Endothelial cell of umbilical vein (primary cell): ENCODE measurements around the gene MAG. TPM values are rescaled to one million over a fixed set of nuclear protein-coding genes. Genes with fewer than 3 reads are reported as not detected.

Source experiments
- BruUV-seq: library from RNA; stranded (reverse); fragments of 400-500 nt; replicated peaks from 2 replicates; lab custom pipeline; 2021; lab: Mats Ljungman, UMichigan
- CTCF ChIA-PET: fragments of 300-600, 350-600 bp; sonication (Branson Sonifier 250); formaldehyde crosslinking; loops from one replicate; lab custom pipeline; 2021; ENCODE audit warnings: antibody characterized with exemption, inconsistent platforms; lab: Charles Lee
- POLR2A ChIA-PET: fragments of 300-600, 350-600 bp; sonication (Branson Sonifier 250); formaldehyde crosslinking; loops from one replicate; lab custom pipeline; 2021; ENCODE audit warnings: antibody characterized with exemption, inconsistent platforms; lab: Charles Lee
- DNase-seq: peaks from one replicate; pipeline ENCODE4 v3.0.0-alpha.2; 2011; ENCODE audit warnings: low read depth, low spot score
- FAIRE-seq: peaks from 2 replicates; lab custom pipeline; 2011; peaks lifted over from hg19 to GRCh38; lab: Jason Lieb, UNC
- H2AFZ ChIP-seq: 2 replicates; pipeline ENCODE4 v1.6.0; 2012; ENCODE audit warnings: low read depth, low read length, control low read depth, inconsistent platforms
- H3K27ac ChIP-seq: 2 replicates; pipeline ENCODE4 v1.5.1; 2011; ENCODE audit warnings: low read depth, mild to moderate bottlenecking, control low read depth, low read length, moderate library complexity; ENCODE audit not compliant: insufficient read depth
- H3K27me3 ChIP-seq, 2 experiments: 2 replicates each; pipeline versions ENCODE4 v1.6.0 to v1.6.1; 2011; ENCODE audit warnings: low read length in 2 of 2, mixed read lengths in 1 of 2; ENCODE audit not compliant: control insufficient read depth in 2 of 2, insufficient read depth in 2 of 2
- H3K36me3 ChIP-seq, 2 experiments: 2 replicates in 1 of 2; 3 replicates in 1 of 2; pipeline ENCODE4 v1.5.1; 2011; ENCODE audit warnings: low read length in 2 of 2, mild to moderate bottlenecking in 1 of 2, moderate library complexity in 1 of 2; ENCODE audit not compliant: control insufficient read depth in 2 of 2, insufficient read depth in 2 of 2; ENCODE audit errors: extremely low read depth in 1 of 2
- H3K4me1 ChIP-seq: 3 replicates; pipeline ENCODE4 v1.5.1; 2011; ENCODE audit warnings: mild to moderate bottlenecking, low read length; ENCODE audit not compliant: control insufficient read depth, insufficient read depth; ENCODE audit errors: extremely low read depth
- H3K4me2 ChIP-seq: 2 replicates; pipeline ENCODE4 v1.6.1; 2011; ENCODE audit warnings: low read length, control low read depth, mixed read lengths; ENCODE audit not compliant: insufficient read depth
- H3K4me3 ChIP-seq, 3 experiments: fragments of 200-600 bp in 1 of 3; sonication (generic), shearing (Covaris generic) in 1 of 3; replicated peaks in 1 of 3; 2 replicates each; pipeline ENCODE4 v1.5.1; 2011 to 2016; ENCODE audit warnings: control low read depth in 3 of 3, low read length in 3 of 3, mild to moderate bottlenecking in 2 of 3, inconsistent platforms in 1 of 3, low read depth in 1 of 3, moderate library complexity in 1 of 3; ENCODE audit not compliant: insufficient read depth in 1 of 3
- H3K79me2 ChIP-seq: 2 replicates; pipeline ENCODE4 v1.6.0; 2012; ENCODE audit warnings: low read length, inconsistent platforms; ENCODE audit not compliant: control insufficient read depth, insufficient read depth
- H3K9ac ChIP-seq: replicated peaks from 2 replicates; pipeline ENCODE3; 2011; ENCODE audit warnings: low read length, control low read depth; ENCODE audit not compliant: insufficient read depth; ENCODE audit errors: extremely low read depth
- H3K9me1 ChIP-seq: replicated peaks from 3 replicates; pipeline ENCODE4 v1.6.0; 2011; ENCODE audit warnings: mild to moderate bottlenecking, low read length; ENCODE audit not compliant: control insufficient read depth, insufficient read depth; ENCODE audit errors: extremely low read depth
- H3K9me3 ChIP-seq: replicated peaks from 2 replicates; pipeline ENCODE4 v1.5.1; 2012; ENCODE audit warnings: low read length, inconsistent platforms; ENCODE audit not compliant: control insufficient read depth, insufficient read depth
- H4K20me1 ChIP-seq: replicated peaks from 2 replicates; pipeline ENCODE3; 2011; ENCODE audit warnings: mild to moderate bottlenecking, low read length; ENCODE audit not compliant: control insufficient read depth, insufficient read depth; ENCODE audit errors: extremely low read depth
- EZH2 ChIP-seq: IDR thresholded peaks from 2 replicates; pipeline ENCODE4 v1.6.1; 2012; ENCODE audit warnings: borderline replicate concordance, low read depth, mild to moderate bottlenecking, moderate library complexity, low read length, inconsistent platforms; ENCODE audit not compliant: severe bottlenecking
- FOS ChIP-seq: IDR thresholded peaks from 2 replicates; pipeline ENCODE4 v1.6.1; 2011; ENCODE audit warnings: mild to moderate bottlenecking, low read length, moderate library complexity, borderline replicate concordance; ENCODE audit not compliant: insufficient read depth
- GATA2 ChIP-seq: IDR thresholded peaks from 2 replicates; pipeline ENCODE4 v1.7.0; 2011; ENCODE audit warnings: low read depth, mild to moderate bottlenecking, moderate library complexity, mixed read lengths, low read length; ENCODE audit not compliant: insufficient read length, insufficient read depth
- JUN ChIP-seq: IDR thresholded peaks from 2 replicates; pipeline ENCODE4 v1.6.1; 2011; ENCODE audit warnings: borderline replicate concordance, low read depth; ENCODE audit not compliant: insufficient read length, insufficient read depth
- MYC ChIP-seq: IDR thresholded peaks from one replicate; pipeline ENCODE4 v1.6.1; 2011; ENCODE audit warnings: mild to moderate bottlenecking, low read depth, low read length
- POLR2A ChIP-seq: IDR thresholded peaks from 2 replicates; pipeline ENCODE4 v1.6.1; 2012; ENCODE audit warnings: low read depth, mild to moderate bottlenecking, control low read depth, low read length
- POLR2AphosphoS5 ChIP-seq: IDR thresholded peaks from 2 replicates; pipeline ENCODE4 v1.6.1; 2012; ENCODE audit warnings: low read depth, mild to moderate bottlenecking, control low read depth, low read length, moderate library complexity; ENCODE audit not compliant: insufficient read depth
- dilution Hi-C: fragments of 300-500 bp; cut with MboI; formaldehyde crosslinking; loops from one replicate; pipeline ENCODE4 v1.15.0; 2019; ENCODE audit warnings: low sequenced_read_pairs; ENCODE audit not compliant: extremely low pct_ligation_motif_present
- intact Hi-C: fragments of 100-400 bp; cut with micrococcal nuclease; formaldehyde crosslinking; loops from one replicate; pipeline ENCODE4 v1.10.0; 2022
- polyA plus RNA-seq, 4 experiments: library from polyadenylated mRNA; depleted of rRNA in 3 of 4; stranded (reverse) in 3 of 4; unstranded in 1 of 4; fragments of >200 nt; gene quantifications; 2 replicates each; pipeline versions ENCODE4 v1.2.1 to v1.2.3, GENCODE V29; 2011 to 2012; ENCODE audit warnings: missing spikeins in 1 of 4
- total RNA-seq: library from RNA; stranded (reverse); gene quantifications from 2 replicates; pipeline ENCODE4 v1.2.3, GENCODE V29; 2021
- TF ChIP-seq, protein P1 (sequence below), 2 donors: IDR thresholded peaks; 1 replicate in 1 of 2; 2 replicates in 1 of 2; pipeline ENCODE4 v1.5.1; 2011; ENCODE audit warnings: low read length in 2 of 2, mild to moderate bottlenecking in 2 of 2, moderate library complexity in 2 of 2, control low read depth in 1 of 2, inconsistent platforms in 1 of 2, low read depth in 1 of 2; ENCODE audit not compliant: insufficient read depth in 1 of 2; ENCODE audit errors: extremely low read depth in 1 of 2
- TF ChIP-seq, protein P2 (sequence below): IDR thresholded peaks from 2 replicates; pipeline ENCODE4 v1.6.1; 2011; ENCODE audit not compliant: insufficient read depth, insufficient read length

Gene MAG
- total and polyA plus RNA-seq, 2 donors (not counting 3 experiments of a cell fraction or from before 2014, with no cell fraction given) = not detected

DNA sequence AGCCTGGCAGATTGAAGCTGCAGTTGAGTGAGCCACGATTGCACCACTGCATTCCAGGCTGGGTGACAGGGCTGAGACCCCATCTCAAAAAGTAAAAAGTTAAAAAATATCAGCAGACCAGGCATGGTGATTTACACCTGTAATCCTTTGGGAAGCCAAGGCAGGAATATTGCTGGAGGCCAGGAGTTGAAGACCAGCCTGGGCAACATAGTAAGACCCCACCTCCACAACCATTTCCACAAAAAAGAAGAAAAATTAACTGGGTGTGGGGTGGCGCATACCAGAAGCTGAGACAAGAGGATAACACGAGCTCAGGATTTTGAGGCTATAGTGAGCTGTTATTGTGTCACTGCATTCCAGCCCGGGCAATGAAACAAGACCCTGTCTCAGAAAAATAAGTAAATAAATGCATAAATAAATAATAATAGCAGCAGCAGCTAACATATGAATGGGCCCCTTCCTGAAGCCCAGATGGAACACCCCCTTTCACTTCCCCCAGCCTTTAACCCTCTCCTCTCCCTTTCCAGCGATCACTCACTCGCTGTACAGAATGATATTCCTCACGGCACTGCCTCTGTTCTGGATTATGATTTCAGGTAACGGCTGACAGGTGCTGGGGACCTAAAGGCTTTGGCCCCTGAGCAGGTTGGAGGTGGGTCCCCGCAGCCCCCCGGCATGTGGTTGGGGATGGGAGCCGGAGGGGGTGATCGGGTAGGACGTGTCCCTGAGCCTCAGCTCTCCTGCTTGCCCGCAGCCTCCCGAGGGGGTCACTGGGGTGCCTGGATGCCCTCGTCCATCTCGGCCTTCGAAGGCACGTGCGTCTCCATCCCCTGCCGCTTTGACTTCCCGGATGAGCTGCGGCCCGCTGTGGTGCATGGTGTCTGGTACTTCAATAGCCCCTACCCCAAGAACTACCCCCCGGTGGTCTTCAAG, 3.2 kb downstream of the MAG start:
- CTCF ChIA-PET = interaction anchor here (1.4 kb wide), 1 partner anchor 18 kb away, joined by 3 read pairs; no protein-coding TSS in a partner anchor
- dilution Hi-C loops (no loop called here), intact Hi-C loops (no loop called here)
- Histone ChIP-seq H3K27ac (no peak overlapping the region), H3K4me3 (no peak overlapping the region), H3K4me2 (no peak overlapping the region), H3K4me1 (no peaks in the 10 kb centered on the region), H3K36me3 (no peaks in the 10 kb centered on the region), H3K9me3 (no peaks in the 10 kb centered on the region), H4K20me1 (no peaks in the 10 kb centered on the region), H2AFZ (no peak overlapping the region), H3K79me2 (no peaks in the 10 kb centered on the region), H3K27me3 (no peaks in the 10 kb centered on the region), H3K9me1 (no peaks in the 10 kb centered on the region), H3K9ac (no peak overlapping the region)
- FAIRE-seq (no peak), DNase-seq (no peak)
- POLR2A ChIA-PET = no interaction called here
- TF ChIP-seq POLR2AphosphoS5 (no peak), EZH2 (no peak), GATA2 (no peak), JUN (no peak), FOS (no peak), MYC (no peak), POLR2A (no peak)
- TF ChIP-seq, protein P1, sequence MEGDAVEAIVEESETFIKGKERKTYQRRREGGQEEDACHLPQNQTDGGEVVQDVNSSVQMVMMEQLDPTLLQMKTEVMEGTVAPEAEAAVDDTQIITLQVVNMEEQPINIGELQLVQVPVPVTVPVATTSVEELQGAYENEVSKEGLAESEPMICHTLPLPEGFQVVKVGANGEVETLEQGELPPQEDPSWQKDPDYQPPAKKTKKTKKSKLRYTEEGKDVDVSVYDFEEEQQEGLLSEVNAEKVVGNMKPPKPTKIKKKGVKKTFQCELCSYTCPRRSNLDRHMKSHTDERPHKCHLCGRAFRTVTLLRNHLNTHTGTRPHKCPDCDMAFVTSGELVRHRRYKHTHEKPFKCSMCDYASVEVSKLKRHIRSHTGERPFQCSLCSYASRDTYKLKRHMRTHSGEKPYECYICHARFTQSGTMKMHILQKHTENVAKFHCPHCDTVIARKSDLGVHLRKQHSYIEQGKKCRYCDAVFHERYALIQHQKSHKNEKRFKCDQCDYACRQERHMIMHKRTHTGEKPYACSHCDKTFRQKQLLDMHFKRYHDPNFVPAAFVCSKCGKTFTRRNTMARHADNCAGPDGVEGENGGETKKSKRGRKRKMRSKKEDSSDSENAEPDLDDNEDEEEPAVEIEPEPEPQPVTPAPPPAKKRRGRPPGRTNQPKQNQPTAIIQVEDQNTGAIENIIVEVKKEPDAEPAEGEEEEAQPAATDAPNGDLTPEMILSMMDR (IDR thresholded peaks at IDR 0.05; ENCODE audit: extremely low read depth in 1 of 2, insufficient read depth in 1 of 2, low read depth in 1 of 2, low read length in 2 of 2) = no peak
- TF ChIP-seq, protein P2, sequence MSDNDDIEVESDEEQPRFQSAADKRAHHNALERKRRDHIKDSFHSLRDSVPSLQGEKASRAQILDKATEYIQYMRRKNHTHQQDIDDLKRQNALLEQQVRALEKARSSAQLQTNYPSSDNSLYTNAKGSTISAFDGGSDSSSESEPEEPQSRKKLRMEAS = no peak
- BruUV-seq = no TSS peak
